ENCODE results near the gene EVA1B. TPM values are rescaled to one million over a fixed set of nuclear protein-coding genes. Genes with fewer than 3 reads are reported as not detected.
A peak's percentile ranks its signal among the peaks of the same experiment; 100 is the strongest.

Gene EVA1B
- total RNA-seq, 1 experiment from 2014 or later = 12.4 TPM

GRCh38 chr1:36322041-36322785 is 1.2 kb downstream of the EVA1B start:
- no TSS peak for BruUV-seq (replicated peaks)
- TF ChIP-seq EZH2 (IDR thresholded peaks at IDR 0.05; ENCODE audit: low read depth) (no peak), CTCF (conservative IDR thresholded peaks at IDR 0.05) (no peak)
- Histone ChIP-seq H3K27ac (no peak overlapping the region), H2AFZ (no peak overlapping the region), H3K4me2 (no peak overlapping the region), H3K4me1 (replicated peaks; ENCODE audit: insufficient read depth) (no peaks in the 10 kb centered on the region; the same call in 1 of the 2 replicates), H3F3A (ENCODE audit: insufficient read depth, low read depth) (peaks cover under 1% of the 10 kb centered on the region; the same call in 1 of the 2 replicates), H3K9me3 (ENCODE audit: insufficient read depth, low read depth) (no peaks in the 10 kb centered on the region), H3K36me3 (ENCODE audit: low read depth) (no peaks in the 10 kb centered on the region), H3K27me3 (ENCODE audit: insufficient read depth, low read depth) (no peaks in the 10 kb centered on the region), H3K4me3 (no peak overlapping the region), H3K79me2 (ENCODE audit: low read depth) (no peaks in the 10 kb centered on the region), H3K9me2 (ENCODE audit: insufficient read depth) (no peaks in the 10 kb centered on the region), H4K20me1 (ENCODE audit: insufficient read depth) (no peaks in the 10 kb centered on the region)
- intact Hi-C loops (cut with micrococcal nuclease; ENCODE audit: unreplicated experiment) = no loop called here
- DNase-seq = no peak
- CTCF ChIA-PET = no interaction called here
- POLR2A ChIA-PET (ENCODE audit: unreplicated experiment) = no interaction called here

DNA sequence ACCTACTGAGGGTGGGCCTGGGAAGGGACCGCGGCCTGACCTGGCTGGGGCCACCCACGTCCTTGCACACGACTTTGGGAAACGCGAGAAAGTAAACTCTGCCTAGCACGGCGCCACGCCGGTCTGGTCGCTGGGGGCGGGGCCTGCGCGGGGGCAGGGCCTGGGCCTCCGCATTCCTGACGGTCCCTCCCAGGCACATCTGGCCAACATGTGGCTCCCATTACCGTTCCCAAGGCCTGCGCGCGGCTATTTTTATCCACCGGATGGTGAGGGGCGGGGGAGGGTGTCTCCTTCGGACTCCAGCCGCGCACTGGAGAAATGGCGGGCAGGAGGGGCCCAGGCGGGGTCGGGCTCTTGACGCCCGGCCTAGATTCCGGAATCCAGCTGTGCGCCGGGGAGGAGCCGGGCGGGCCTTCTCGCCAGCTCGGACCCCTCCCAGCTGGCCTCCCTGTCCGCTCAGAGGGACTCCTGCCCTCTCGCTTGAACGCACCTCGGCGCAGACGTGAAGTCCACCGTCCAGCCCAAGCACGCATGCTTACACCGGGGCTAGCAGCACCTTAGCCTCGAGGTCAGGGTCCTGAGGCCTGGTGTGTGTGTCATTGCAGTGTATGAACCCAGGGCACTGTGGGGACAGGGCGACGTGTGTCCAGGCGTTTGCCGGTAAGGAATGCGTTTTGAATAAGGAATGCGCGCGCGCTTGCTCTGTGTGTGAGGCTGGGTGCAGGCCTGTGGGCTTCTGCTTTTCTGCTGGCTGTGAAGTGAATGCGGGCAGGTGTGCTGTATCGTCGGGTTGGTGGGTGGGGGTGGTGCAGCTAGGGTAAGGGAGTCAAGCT is 2.1 kb downstream of the EVA1B start:
- no peak for TF ChIP-seq CTCF (conservative IDR thresholded peaks at IDR 0.05)
- no peak for TF ChIP-seq EZH2 (IDR thresholded peaks at IDR 0.05; ENCODE audit: low read depth)
- TSS peak; percentile 24 for BruUV-seq (replicated peaks)
- H3K4me3 ChIP-seq = no peak overlapping the region
- POLR2A ChIA-PET (ENCODE audit: unreplicated experiment) = no interaction called here
- peaks cover 7% of the 10 kb centered on the region for H3F3A ChIP-seq (ENCODE audit: insufficient read depth, low read depth)
- DNase-seq = no peak
- CTCF ChIA-PET = no interaction called here
- H3K79me2 ChIP-seq (ENCODE audit: low read depth) = no peaks in the 10 kb centered on the region
- no peak overlapping the region for H3K27ac ChIP-seq
- H3K4me1 ChIP-seq (replicated peaks; ENCODE audit: insufficient read depth) = no peaks in the 10 kb centered on the region; the same call in 1 of the 2 replicates
- H3K36me3 ChIP-seq (ENCODE audit: low read depth) = no peaks in the 10 kb centered on the region
- no peaks in the 10 kb centered on the region for H3K9me3 ChIP-seq (ENCODE audit: insufficient read depth, low read depth)
- no peak overlapping the region for H2AFZ ChIP-seq
- no peak overlapping the region for H3K4me2 ChIP-seq
- no peaks in the 10 kb centered on the region for H3K9me2 ChIP-seq (ENCODE audit: insufficient read depth)
- H4K20me1 ChIP-seq (ENCODE audit: insufficient read depth) = no peaks in the 10 kb centered on the region
- H3K27me3 ChIP-seq (ENCODE audit: insufficient read depth, low read depth) = no peaks in the 10 kb centered on the region
- intact Hi-C loops (cut with micrococcal nuclease; ENCODE audit: unreplicated experiment) = no loop called here

DNA sequence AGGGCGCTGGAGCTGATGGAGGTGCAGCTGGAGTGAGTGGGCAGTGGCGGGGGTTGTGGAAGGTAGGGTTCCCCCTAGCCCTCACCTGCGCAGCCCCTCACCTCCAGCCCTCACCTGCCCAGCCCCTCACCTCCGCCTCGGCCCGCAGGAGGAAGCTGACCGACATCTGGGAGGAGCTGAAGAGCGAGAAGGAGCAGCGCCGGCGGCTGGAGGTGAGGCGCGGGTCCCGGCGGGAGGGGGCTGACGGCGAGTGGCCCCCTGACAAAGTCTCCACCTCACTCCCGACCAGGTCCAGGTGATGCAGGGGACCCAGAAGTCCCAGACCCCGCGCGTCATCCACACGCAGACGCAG is 2.7 kb downstream of the EVA1B start:
- BruUV-seq (replicated peaks) = no TSS peak
- Histone ChIP-seq H3K9me2 (ENCODE audit: insufficient read depth) (no peaks in the 10 kb centered on the region), H3K79me2 (ENCODE audit: low read depth) (no peaks in the 10 kb centered on the region), H4K20me1 (ENCODE audit: insufficient read depth) (no peaks in the 10 kb centered on the region), H3F3A (ENCODE audit: insufficient read depth, low read depth) (peaks cover 7% of the 10 kb centered on the region), H3K36me3 (ENCODE audit: low read depth) (no peaks in the 10 kb centered on the region), H3K27me3 (ENCODE audit: insufficient read depth, low read depth) (no peaks in the 10 kb centered on the region), H3K4me3 (no peak overlapping the region), H3K4me2 (no peak overlapping the region), H3K4me1 (replicated peaks; ENCODE audit: insufficient read depth) (no peaks in the 10 kb centered on the region; the same call in 1 of the 2 replicates), H3K27ac (no peak overlapping the region), H2AFZ (no peak overlapping the region), H3K9me3 (ENCODE audit: insufficient read depth, low read depth) (no peaks in the 10 kb centered on the region)
- ChIA-PET POLR2A (ENCODE audit: unreplicated experiment) (no interaction called here), CTCF (no interaction called here)
- TF ChIP-seq EZH2 (IDR thresholded peaks at IDR 0.05; ENCODE audit: low read depth) = no peak
- no peak for TF ChIP-seq CTCF (conservative IDR thresholded peaks at IDR 0.05)
- no peak for DNase-seq
- intact Hi-C loops (cut with micrococcal nuclease; ENCODE audit: unreplicated experiment) = no loop called here
